GM23338 (cell line): Measurements from ENCODE around the gene MEN1. TPM values are rescaled to one million over a fixed set of nuclear protein-coding genes. Genes with fewer than 3 reads are reported as not detected.

Experiments used
- ATAC-seq: fragments of 200-7000 bp; cut with Tn5 transposase; 3 replicates; pipeline ENCODE4 v1.9.1; 2020
- DNase-seq: peaks from one replicate; pipeline ENCODE4 v3.0.0-alpha.2; 2015; ENCODE audit warnings: low spot score
- H2AFZ ChIP-seq: fragments of 200-600 bp; sonication (generic); 2 replicates; pipeline ENCODE4 v1.8.0; 2016; ENCODE audit warnings: antibody characterized with exemption, mild to moderate bottlenecking, moderate library complexity
- H3F3A ChIP-seq: fragments of 200-600 bp; sonication (generic); replicated peaks from 2 replicates; pipeline ENCODE4 v1.8.0; 2017; ENCODE audit warnings: antibody characterized with exemption, mixed run types, low read depth
- H3K27ac ChIP-seq: fragments of 200-600 bp; sonication (generic); 2 replicates; pipeline ENCODE4 v1.6.1; 2016; ENCODE audit warnings: low read depth
- H3K27me3 ChIP-seq: fragments of 200-600 bp; sonication (generic); 2 replicates; pipeline ENCODE4 v1.8.0; 2016; ENCODE audit warnings: mild to moderate bottlenecking, mixed run types, moderate library complexity; ENCODE audit not compliant: insufficient read depth
- H3K36me3 ChIP-seq: fragments of 200-600 bp; sonication (generic); 2 replicates; pipeline ENCODE4 v1.8.0; 2016; ENCODE audit warnings: mild to moderate bottlenecking; ENCODE audit not compliant: insufficient read depth
- H3K4me1 ChIP-seq: fragments of 200-600 bp; sonication (generic); 2 replicates; pipeline ENCODE4 v1.8.0; 2016; ENCODE audit warnings: mild to moderate bottlenecking, moderate library complexity; ENCODE audit not compliant: insufficient read depth
- H3K4me2 ChIP-seq: fragments of 200-600 bp; sonication (generic); 2 replicates; pipeline ENCODE4 v1.7.1; 2017; ENCODE audit warnings: mixed run types
- H3K4me3 ChIP-seq: fragments of 200-600 bp; sonication (generic); 2 replicates; pipeline ENCODE4 v1.6.1; 2016; ENCODE audit warnings: mixed run types
- H3K79me2 ChIP-seq: fragments of 200-600 bp; sonication (generic); replicated peaks from 2 replicates; pipeline ENCODE4 v1.8.0; 2017; ENCODE audit warnings: mild to moderate bottlenecking; ENCODE audit not compliant: insufficient read depth
- H3K9me2 ChIP-seq: fragments of 200-600 bp; sonication (generic); 2 replicates; pipeline ENCODE4 v1.8.0; 2017; ENCODE audit not compliant: insufficient read depth
- H4K20me1 ChIP-seq: fragments of 200-600 bp; sonication (generic); replicated peaks from 2 replicates; pipeline ENCODE4 v1.8.0; 2017; ENCODE audit warnings: mild to moderate bottlenecking; ENCODE audit not compliant: insufficient read depth
- H3K27ac Mint-ChIP-seq: 2 replicates; pipeline ENCODE4 v1.8.0; 2020; ENCODE audit warnings: inconsistent platforms, mild to moderate bottlenecking, moderate library complexity, mixed read lengths
- H3K27me3 Mint-ChIP-seq: 3 replicates; pipeline ENCODE4 v1.8.0; 2022; ENCODE audit warnings: low read depth, mild to moderate bottlenecking, moderate library complexity, mixed read lengths, inconsistent platforms; ENCODE audit not compliant: insufficient read depth, poor library complexity
- H3K36me3 Mint-ChIP-seq: 3 replicates; pipeline ENCODE4 v1.8.0; 2021; ENCODE audit warnings: low read depth, mild to moderate bottlenecking, inconsistent platforms, moderate library complexity, mixed read lengths
- H3K4me1 Mint-ChIP-seq: 3 replicates; pipeline ENCODE4 v1.8.0; 2020; ENCODE audit warnings: mild to moderate bottlenecking, inconsistent platforms, mixed read lengths
- H3K4me3 Mint-ChIP-seq: 3 replicates; pipeline ENCODE4 v1.8.0; 2021; ENCODE audit warnings: moderate library complexity, mild to moderate bottlenecking, inconsistent platforms, mixed read lengths
- H3K9me3 Mint-ChIP-seq: 3 replicates; pipeline ENCODE4 v1.8.0; 2020; ENCODE audit warnings: moderate library complexity, mild to moderate bottlenecking, inconsistent platforms, mixed read lengths
- CREB1 ChIP-seq: fragments of 250-450 bp; sonication (Bioruptor Pico); IDR thresholded peaks from 2 replicates; pipeline ENCODE4 v1.5.0; 2020; ENCODE audit warnings: low read depth, mild to moderate bottlenecking, moderate library complexity
- ETS1 ChIP-seq: IDR thresholded peaks from 2 replicates; pipeline ENCODE4 v1.6.1; 2016; ENCODE audit warnings: antibody characterized with exemption
- EZH2 ChIP-seq: fragments of 200-600 bp; sonication (generic); IDR thresholded peaks from one replicate; pipeline ENCODE4 v1.8.0; 2017; ENCODE audit warnings: antibody characterized with exemption, mild to moderate bottlenecking, low read depth; ENCODE audit not compliant: unreplicated experiment
- EZH2phosphoT487 ChIP-seq: fragments of 200-600 bp; sonication (generic); IDR thresholded peaks from one replicate; pipeline ENCODE4 v1.8.1; 2018; ENCODE audit warnings: antibody characterized with exemption; ENCODE audit not compliant: unreplicated experiment
- JUNB ChIP-seq: IDR thresholded peaks from one replicate; pipeline ENCODE4 v1.6.1; 2016; ENCODE audit warnings: antibody characterized with exemption; ENCODE audit not compliant: unreplicated experiment
- NANOG ChIP-seq: IDR thresholded peaks from 2 replicates; pipeline ENCODE4 v1.6.1; 2016; ENCODE audit warnings: antibody characterized with exemption, borderline replicate concordance
- POLR2AphosphoS5 ChIP-seq: IDR thresholded peaks from 2 replicates; pipeline ENCODE4 v1.6.1; 2016; ENCODE audit warnings: antibody characterized with exemption, low read depth
- REST ChIP-seq: IDR thresholded peaks from one replicate; pipeline ENCODE4 v1.6.1; 2018; ENCODE audit warnings: antibody characterized with exemption; ENCODE audit not compliant: unreplicated experiment
- STAT1 ChIP-seq: IDR thresholded peaks from one replicate; pipeline ENCODE4 v1.6.1; 2016; ENCODE audit warnings: antibody characterized with exemption; ENCODE audit not compliant: unreplicated experiment
- ZNF114 ChIP-seq: fragments of 250-450 bp; sonication (Bioruptor Pico); IDR thresholded peaks from 2 replicates; pipeline ENCODE4 v1.5.0; 2020; ENCODE audit warnings: mild to moderate bottlenecking, moderate library complexity
- ZNF331 ChIP-seq: fragments of 250-450 bp; sonication (Bioruptor Pico); IDR thresholded peaks from 2 replicates; pipeline ENCODE4 v1.5.0; 2020; ENCODE audit warnings: low read depth, mild to moderate bottlenecking, moderate library complexity
- ZNF462 ChIP-seq: fragments of 250-450 bp; sonication (Bioruptor Pico); IDR thresholded peaks from 2 replicates; pipeline ENCODE4 v1.5.0; 2020; ENCODE audit warnings: mild to moderate bottlenecking, moderate library complexity
- polyA plus RNA-seq: library from polyadenylated mRNA; unstranded; fragments of >200 nt; fragmentation: Nextera tagmentation; extraction: Ambion mirVana; gene quantifications from 2 replicates; pipeline ENCODE4 v1.2.1, GENCODE V29; 2016
- total RNA-seq: library from RNA; depleted of rRNA; stranded (reverse); fragments of >200 nt; shearing (Covaris generic); gene quantifications from 2 replicates; pipeline ENCODE4 v1.2.3, GENCODE V29; 2014

Gene MEN1
- total and polyA plus RNA-seq, 2 experiments from 2014 or later: 31.6 to 45.2 TPM

GRCh38 chr11:64827451-64827839, 17.1 kb upstream of the MEN1 start (continued):
- TF ChIP-seq ZNF331 (CRISPR knock-in tag) (no peak), ZNF114 (CRISPR knock-in tag) (no peak)

- H3K4me3 Mint-ChIP-seq: no peak overlapping the region
- Histone ChIP-seq H2AFZ (no peak overlapping the region), H3K27ac (no peak overlapping the region), H3K4me2 (no peak overlapping the region), H3K9me2 (no peaks in the 10 kb centered on the region), H3K4me3 (no peak overlapping the region), H3K4me1 (no peaks in the 10 kb centered on the region), H3K27me3 (no peaks in the 10 kb centered on the region), H3F3A (no peaks in the 10 kb centered on the region), H4K20me1 (no peaks in the 10 kb centered on the region), H3K79me2 (no peaks in the 10 kb centered on the region), H3K36me3 (no peaks in the 10 kb centered on the region)
- ATAC-seq: peak; percentile 92
- H3K27me3 Mint-ChIP-seq: peaks cover 5% of the 10 kb centered on the region
- H3K4me1 Mint-ChIP-seq: no peaks in the 10 kb centered on the region
- no peaks in the 10 kb centered on the region for H3K9me3 Mint-ChIP-seq
- H3K36me3 Mint-ChIP-seq: peaks cover 8% of the 10 kb centered on the region; the same call in 2 of the 3 replicates
- DNase-seq: peak; percentile 72
- H3K27ac Mint-ChIP-seq: no peak overlapping the region
- no peak for TF ChIP-seq EZH2
- no peak for TF ChIP-seq ZNF114 (CRISPR knock-in tag)
- no peak for TF ChIP-seq ETS1
- no peak for TF ChIP-seq JUNB
- TF ChIP-seq ZNF331 (CRISPR knock-in tag): no peak
- TF ChIP-seq REST: no peak
- no peak for TF ChIP-seq NANOG
- TF ChIP-seq EZH2phosphoT487: no peak
- TF ChIP-seq CREB1 (CRISPR knock-in tag): no peak
- TF ChIP-seq POLR2AphosphoS5: no peak
- no peak for TF ChIP-seq STAT1
- TF ChIP-seq ZNF462 (CRISPR knock-in tag): no peak
Measured at GRCh38 chr11:64826578-64827450, 16.5 kb upstream of the MEN1 start.
